Heart right ventricle (tissue), 16 donors: Measurements from ENCODE around the gene LHPP. TPM values are rescaled to one million over a fixed set of nuclear protein-coding genes. Genes with fewer than 3 reads are reported as not detected.

Source experiments
- ATAC-seq, 8 donors: fragments of 200-7000 bp; cut with Tn5 transposase; one replicate each; pipeline ENCODE4 v1.9.1; 2020; ENCODE audit warnings: mild to moderate bottlenecking in 8 of 8, moderate library complexity in 8 of 8, moderate number of reproducible peaks in 1 of 8
- DNase-seq, 2 donors: peaks; one replicate each; pipeline ENCODE4 v3.0.0-alpha.2; 2020
- H3K27ac ChIP-seq, 10 donors: fragments of 200-600 bp; sonication (generic) in 2 of 10; one replicate each; pipeline versions ENCODE4 v1.5.0 to v1.8.0; 2020 to 2022; ENCODE audit warnings: mild to moderate bottlenecking in 3 of 10
- H3K27me3 ChIP-seq, 7 donors: fragments of 200-600 bp; one replicate each; pipeline ENCODE4 v1.8.0; 2021 to 2022; ENCODE audit warnings: mild to moderate bottlenecking in 2 of 7
- H3K36me3 ChIP-seq, 9 donors: fragments of 200-600 bp; sonication (generic) in 1 of 9; one replicate each; pipeline versions ENCODE4 v1.5.0 to v1.8.0; 2020 to 2022; ENCODE audit warnings: mild to moderate bottlenecking in 2 of 9
- H3K4me1 ChIP-seq, 9 donors: fragments of 200-600 bp; sonication (generic) in 1 of 9; one replicate each; pipeline versions ENCODE4 v1.5.0 to v1.8.0; 2020 to 2022; ENCODE audit warnings: mild to moderate bottlenecking in 4 of 9
- H3K4me3 ChIP-seq, 10 donors: fragments of 200-600 bp; sonication (generic) in 2 of 10; one replicate each; pipeline versions ENCODE4 v1.5.0 to v1.8.0; 2020 to 2022; ENCODE audit warnings: mild to moderate bottlenecking in 7 of 10, moderate library complexity in 2 of 10
- H3K9me3 ChIP-seq, 11 donors: fragments of 200-600 bp in 10 of 11; sonication (generic) in 2 of 11; one replicate each; pipeline versions ENCODE4 v1.5.0 to v1.8.0; 2013 to 2022; ENCODE audit warnings: mild to moderate bottlenecking in 2 of 11, control low read depth in 1 of 11, moderate library complexity in 1 of 11
- whole genome bisulfite sequencing, 2 donors: extraction: QIAGEN DNeasy Blood & Tissue Kit; methylation state at CpG; one replicate each; pipeline ENCODE4 v1.1.7; 2013; ENCODE audit warnings: inconsistent platforms in 1 of 2; 5-methylcytosine and 5-hydroxymethylcytosine counted together
- intact Hi-C, 10 donors: fragments of 100-400 bp; cut with DNase I; formaldehyde crosslinking; loops; one replicate each; pipeline versions ENCODE4 v1.11.1 to v1.14.2; 2022
- polyA plus RNA-seq, 2 donors: library from polyadenylated mRNA; stranded (reverse); fragments of 200-250 nt; gene quantifications; one replicate each; pipeline ENCODE4 v1.2.3, GENCODE V29; 2013
- total RNA-seq, 10 donors: library from RNA; stranded (reverse); fragmentation: NEBNext Ultra II Directional in 3 of 10; extraction: Animal tissue kit (Norgen Biotek cat#: 25700) in 3 of 10; gene quantifications; one replicate each; pipeline versions ENCODE4 v1.2.1 to v1.2.4, GENCODE V29; 2021 to 2023
- TF ChIP-seq, protein P1 (sequence below), 9 donors: fragments of 200-600 bp; sonication (generic) in 2 of 9; IDR thresholded peaks; one replicate each; pipeline versions ENCODE4 v1.5.0 to v1.8.0; 2021 to 2022; ENCODE audit warnings: antibody characterized with exemption in 9 of 9, mild to moderate bottlenecking in 5 of 9, moderate library complexity in 1 of 9
- donor health status: Arrhythmogenic right ventricular cardiomyopathy.
- donor health status: ischemic (EF 13 %, LVEDD 7.1; RV severe dilation, severe dysfunction).
- donor health status: healthy with polysubstance abuse.
- donor health status: DM: no; HTN: yes; CAD: no.
- donor health status: DM: no; HTN: no; CAD: no.
- donor health status: ischemic (EF 25% LVEDD 6.9; RV normal size, moderate dysfunction).
- donor health status: ischemic (EF 25% LVEDD 5.7; RV mildly dilated, moderate dysfunction).
- donor health status: healthy.
- donor health status: DM: yes; HTN: yes; CAD: no.
- donor health status: Ischemic cardiomyopathy.
- donor health status: ischemic (EF 35%, LVEDD 5.7; RV mildly dilated, moderate dysfunction).
- donor health status: nonischemic (EF 11% LVEDD 7.7; RV severe dilation, severe dysfunction).
- donor health status: DM: yes; HTN: yes; CAD: no.
- donor health status: PGD.
- donor health status: ischemic (EF 29% LVEDD 5.4; RV normal size, mild dysfunction).
- donor health status: nonischemic (EF 23%, LVEDD 6.1; RV moderate dilation, normal function).

Gene LHPP
- total and polyA plus RNA-seq, 12 donors = 4.2 to 20.5 (median 11.7) TPM

DNA sequence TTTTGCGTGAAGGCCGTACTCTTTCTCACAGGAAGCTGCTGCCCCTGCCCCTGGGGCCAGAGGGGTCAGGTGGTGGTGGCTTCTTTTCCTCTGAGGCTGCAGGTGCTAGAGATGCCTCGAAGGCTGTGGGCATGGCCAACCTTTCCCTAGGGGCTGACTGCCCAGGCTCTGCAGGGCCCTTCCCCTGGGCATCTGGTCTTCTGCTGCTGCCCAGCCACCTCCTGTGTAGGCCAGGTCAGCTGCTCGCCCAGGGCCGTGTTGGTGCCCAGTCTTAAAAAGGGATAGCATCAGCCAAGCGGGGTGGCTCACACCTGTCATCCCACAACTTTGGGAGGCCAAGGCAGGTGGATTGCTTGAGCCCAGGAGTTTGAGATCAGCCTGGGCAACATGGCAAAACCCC, 168.2 kb downstream of the LHPP start:
- Histone ChIP-seq H3K4me3 (no peak overlapping the region), H3K36me3 (peaks cover 0 to 7% (median 0%) of the 10 kb centered on the region in 9 donors), H3K27me3 (no peaks in the 10 kb centered on the region), H3K27ac (peak overlapping the region in 8 of 10 donors; percentile 2 to 76 (median 51)), H3K4me1 (peaks cover 45 to 83% (median 81%) of the 10 kb centered on the region in 9 donors), H3K9me3 (peaks cover 0 to 7% (median 0%) of the 10 kb centered on the region in 11 donors)
- WGBS, 2 donors = 71 to 76% methylated on average over 6 of the region's 6 CpGs
- TF ChIP-seq, protein P1, sequence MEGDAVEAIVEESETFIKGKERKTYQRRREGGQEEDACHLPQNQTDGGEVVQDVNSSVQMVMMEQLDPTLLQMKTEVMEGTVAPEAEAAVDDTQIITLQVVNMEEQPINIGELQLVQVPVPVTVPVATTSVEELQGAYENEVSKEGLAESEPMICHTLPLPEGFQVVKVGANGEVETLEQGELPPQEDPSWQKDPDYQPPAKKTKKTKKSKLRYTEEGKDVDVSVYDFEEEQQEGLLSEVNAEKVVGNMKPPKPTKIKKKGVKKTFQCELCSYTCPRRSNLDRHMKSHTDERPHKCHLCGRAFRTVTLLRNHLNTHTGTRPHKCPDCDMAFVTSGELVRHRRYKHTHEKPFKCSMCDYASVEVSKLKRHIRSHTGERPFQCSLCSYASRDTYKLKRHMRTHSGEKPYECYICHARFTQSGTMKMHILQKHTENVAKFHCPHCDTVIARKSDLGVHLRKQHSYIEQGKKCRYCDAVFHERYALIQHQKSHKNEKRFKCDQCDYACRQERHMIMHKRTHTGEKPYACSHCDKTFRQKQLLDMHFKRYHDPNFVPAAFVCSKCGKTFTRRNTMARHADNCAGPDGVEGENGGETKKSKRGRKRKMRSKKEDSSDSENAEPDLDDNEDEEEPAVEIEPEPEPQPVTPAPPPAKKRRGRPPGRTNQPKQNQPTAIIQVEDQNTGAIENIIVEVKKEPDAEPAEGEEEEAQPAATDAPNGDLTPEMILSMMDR (IDR thresholded peaks at IDR 0.05) = no peak
- ATAC-seq = no peak
- no peak for DNase-seq
- intact Hi-C loops = loop anchor here in 7 of 10 donors (1.0 to 5.0 kb wide), 9 partner anchors 39 to 112 kb away; partner anchors contain the start of gene FAM53B (in 5 of the 7)

GRCh38 chr10:124630551-124630950, 168.9 kb downstream of the LHPP start:
- peaks cover 0 to 7% (median 0%) of the 10 kb centered on the region in 9 donors for H3K36me3 ChIP-seq
- intact Hi-C loops = loop anchor here in 6 of 10 donors (5.0 kb wide), 5 partner anchors 42 to 112 kb away; partner anchors contain the start of gene FAM53B (in 4 of the 6)
- peaks cover 42 to 78% (median 75%) of the 10 kb centered on the region in 9 donors for H3K4me1 ChIP-seq
- peaks cover 0 to 7% (median 0%) of the 10 kb centered on the region in 11 donors for H3K9me3 ChIP-seq
- ATAC-seq = no peak
- WGBS, 2 donors = 85 to 89% methylated on average over 5 of the region's 5 CpGs
- DNase-seq = no peak
- no peak overlapping the region for H3K4me3 ChIP-seq
- no peaks in the 10 kb centered on the region for H3K27me3 ChIP-seq
- TF ChIP-seq, protein P1 (IDR thresholded peaks at IDR 0.05) = no peak
- peak overlapping the region in 4 of 10 donors; percentile 50 to 76 (median 70) for H3K27ac ChIP-seq

DNA sequence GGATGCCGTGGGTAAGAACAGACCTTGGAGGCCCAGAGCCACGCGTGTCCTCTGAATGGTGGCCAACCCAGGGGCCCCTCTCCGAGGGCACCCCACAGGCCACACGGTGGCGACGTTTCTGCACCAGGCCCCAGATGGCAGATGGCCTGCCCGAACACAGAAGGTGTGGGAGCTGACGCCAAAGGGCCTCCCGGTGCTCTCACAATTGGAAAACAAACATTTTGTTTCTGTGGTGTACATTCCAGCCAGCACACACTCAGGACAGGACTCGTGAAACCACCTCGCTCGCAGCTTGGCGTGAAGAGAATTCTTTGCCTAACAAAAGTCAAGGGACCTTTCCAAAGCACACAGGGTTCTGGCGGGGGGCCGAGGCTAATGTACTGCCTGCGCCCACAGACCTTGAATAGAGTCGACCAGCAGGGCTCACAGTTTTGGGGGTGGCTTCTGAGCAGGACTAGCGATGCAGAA, 170.5 kb downstream of the LHPP start:
- intact Hi-C loops = loop anchor here in 6 of 10 donors (5.0 kb wide), 5 partner anchors 40 to 110 kb away; partner anchors contain the start of gene FAM53B (in 4 of the 6)
- peak; percentile 48 to 71 for DNase-seq
- H3K27me3 ChIP-seq = no peaks in the 10 kb centered on the region
- peak; percentile 18 to 81 (median 76) for ATAC-seq
- peaks cover 0 to 7% (median 0%) of the 10 kb centered on the region in 11 donors for H3K9me3 ChIP-seq
- peaks cover 0 to 7% (median 0%) of the 10 kb centered on the region in 9 donors for H3K36me3 ChIP-seq
- peak overlapping the region; percentile 31 to 74 (median 63) for H3K27ac ChIP-seq
- TF ChIP-seq, protein P1 (IDR thresholded peaks at IDR 0.05) = peak; percentile 35 to 76 (median 58)
- 47 to 60% methylated on average over 19 of the region's 19 CpGs for WGBS, 2 donors
- peaks cover 33 to 78% (median 68%) of the 10 kb centered on the region in 9 donors for H3K4me1 ChIP-seq
- H3K4me3 ChIP-seq = no peak overlapping the region

GRCh38 chr10:124632566-124632965, 170.9 kb downstream of the LHPP start:
- Histone ChIP-seq H3K27ac (peak overlapping the region; percentile 31 to 74 (median 63)), H3K9me3 (peaks cover 0 to 7% (median 0%) of the 10 kb centered on the region in 11 donors), H3K4me1 (peaks cover 28 to 78% (median 68%) of the 10 kb centered on the region in 9 donors), H3K4me3 (no peak overlapping the region), H3K36me3 (peaks cover 0 to 7% (median 0%) of the 10 kb centered on the region in 9 donors), H3K27me3 (no peaks in the 10 kb centered on the region)
- 68 to 71% methylated on average over 10 of the region's 10 CpGs for WGBS, 2 donors
- TF ChIP-seq, protein P1 (IDR thresholded peaks at IDR 0.05) = no peak
- no peak for DNase-seq
- ATAC-seq = peak in 4 of 8 donors; percentile 4 to 9 (median 6)
- intact Hi-C loops = loop anchor here in 6 of 10 donors (5.0 kb wide), 5 partner anchors 40 to 110 kb away; partner anchors contain the start of gene FAM53B (in 4 of the 6)
